Neutrophil (primary cell): ENCODE measurements around the gene ZNF214.

ENCODE experiments used
- H3K27ac ChIP-seq: fragments of 200-600 bp; sonication (generic); 2 replicates; pipeline ENCODE4 v1.5.1; 2016; ENCODE audit warnings: mild to moderate bottlenecking, moderate library complexity
- H3K27me3 ChIP-seq: fragments of 200-600 bp; sonication (generic); 2 replicates; pipeline ENCODE4 v1.6.0; 2016; ENCODE audit warnings: mild to moderate bottlenecking
- H3K36me3 ChIP-seq: fragments of 200-600 bp; sonication (generic); 2 replicates; pipeline ENCODE4 v1.5.1; 2017
- H3K4me1 ChIP-seq, 2 experiments: fragments of 200-600 bp in 1 of 2; sonication (generic) in 1 of 2; 1 replicate in 1 of 2; 2 replicates in 1 of 2; pipeline versions ENCODE4 v1.5.1 to v1.6.1; 2013 to 2016; ENCODE audit warnings: low read depth in 1 of 2, low read length in 1 of 2, mild to moderate bottlenecking in 1 of 2, moderate library complexity in 1 of 2; ENCODE audit not compliant: control insufficient read depth in 1 of 2, insufficient read depth in 1 of 2
- H3K4me3 ChIP-seq, 2 experiments: fragments of 200-600 bp in 1 of 2; sonication (generic) in 1 of 2; 1 replicate in 1 of 2; 2 replicates in 1 of 2; pipeline ENCODE4 v1.5.1; 2013 to 2016; ENCODE audit warnings: low read depth in 1 of 2, low read length in 1 of 2, mild to moderate bottlenecking in 1 of 2, moderate library complexity in 1 of 2
- H3K9me3 ChIP-seq: fragments of 200-600 bp; sonication (generic); 2 replicates; pipeline ENCODE4 v1.5.1; 2016
- TF ChIP-seq, protein P1 (sequence below): fragments of 200-600 bp; sonication (generic); IDR thresholded peaks from 2 replicates; pipeline ENCODE4 v1.5.1; 2016; ENCODE audit warnings: antibody characterized with exemption

ZNF214 gene

DNA sequence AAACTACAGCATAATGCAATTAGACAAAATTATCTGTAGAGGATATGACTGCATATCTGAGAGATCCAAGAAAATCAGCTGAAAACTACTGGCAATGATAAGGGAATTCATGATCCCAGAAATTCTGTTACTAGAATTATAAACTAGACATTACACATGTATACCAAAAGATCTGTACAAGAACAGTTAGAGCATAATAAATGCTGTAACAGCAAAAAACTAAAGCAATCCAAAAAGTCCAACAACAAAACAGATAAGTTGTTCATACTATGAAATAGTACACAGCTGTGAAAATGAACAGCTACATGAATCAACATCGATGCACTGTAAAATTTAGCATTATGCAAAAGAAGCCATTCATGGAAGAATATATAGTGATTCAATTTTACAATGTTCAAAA lies 6.0 kb downstream of the ZNF214 start:
- H3K9me3 ChIP-seq: no peaks in the 10 kb centered on the region
- H3K36me3 ChIP-seq: no peaks in the 10 kb centered on the region
- H3K4me1 ChIP-seq: peaks cover 0 to 6% of the 10 kb centered on the region in 2 experiments
- TF ChIP-seq, protein P1, sequence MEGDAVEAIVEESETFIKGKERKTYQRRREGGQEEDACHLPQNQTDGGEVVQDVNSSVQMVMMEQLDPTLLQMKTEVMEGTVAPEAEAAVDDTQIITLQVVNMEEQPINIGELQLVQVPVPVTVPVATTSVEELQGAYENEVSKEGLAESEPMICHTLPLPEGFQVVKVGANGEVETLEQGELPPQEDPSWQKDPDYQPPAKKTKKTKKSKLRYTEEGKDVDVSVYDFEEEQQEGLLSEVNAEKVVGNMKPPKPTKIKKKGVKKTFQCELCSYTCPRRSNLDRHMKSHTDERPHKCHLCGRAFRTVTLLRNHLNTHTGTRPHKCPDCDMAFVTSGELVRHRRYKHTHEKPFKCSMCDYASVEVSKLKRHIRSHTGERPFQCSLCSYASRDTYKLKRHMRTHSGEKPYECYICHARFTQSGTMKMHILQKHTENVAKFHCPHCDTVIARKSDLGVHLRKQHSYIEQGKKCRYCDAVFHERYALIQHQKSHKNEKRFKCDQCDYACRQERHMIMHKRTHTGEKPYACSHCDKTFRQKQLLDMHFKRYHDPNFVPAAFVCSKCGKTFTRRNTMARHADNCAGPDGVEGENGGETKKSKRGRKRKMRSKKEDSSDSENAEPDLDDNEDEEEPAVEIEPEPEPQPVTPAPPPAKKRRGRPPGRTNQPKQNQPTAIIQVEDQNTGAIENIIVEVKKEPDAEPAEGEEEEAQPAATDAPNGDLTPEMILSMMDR: no peak
- H3K27ac ChIP-seq: no peak overlapping the region
- H3K27me3 ChIP-seq: peaks cover 12% of the 10 kb centered on the region
- no peak overlapping the region for H3K4me3 ChIP-seq

DNA sequence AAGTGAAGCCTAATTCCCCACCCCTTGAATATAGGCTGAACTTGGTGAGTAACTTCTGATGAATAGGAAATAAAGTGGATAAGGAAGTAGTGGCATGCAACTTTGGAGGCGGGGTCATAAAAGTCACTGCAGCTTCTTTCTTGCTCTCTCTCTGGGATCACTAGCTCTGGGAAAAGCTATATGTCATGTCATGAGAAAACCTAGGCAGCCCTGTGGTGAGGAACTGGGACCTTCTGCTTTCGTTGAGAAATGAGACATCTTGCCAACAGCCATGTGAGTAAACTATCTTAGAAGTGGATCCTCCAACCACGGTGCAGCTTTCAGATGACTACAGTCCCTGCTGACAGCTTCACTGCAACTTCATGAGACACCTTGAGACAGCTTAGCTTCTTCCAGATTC lies 15.7 kb downstream of the ZNF214 start:
- no peaks in the 10 kb centered on the region for H3K4me1 ChIP-seq
- TF ChIP-seq, protein P1: no peak
- H3K36me3 ChIP-seq: no peaks in the 10 kb centered on the region
- H3K27me3 ChIP-seq: no peaks in the 10 kb centered on the region
- no peak overlapping the region for H3K27ac ChIP-seq
- H3K9me3 ChIP-seq: no peaks in the 10 kb centered on the region
- no peak overlapping the region for H3K4me3 ChIP-seq

DNA sequence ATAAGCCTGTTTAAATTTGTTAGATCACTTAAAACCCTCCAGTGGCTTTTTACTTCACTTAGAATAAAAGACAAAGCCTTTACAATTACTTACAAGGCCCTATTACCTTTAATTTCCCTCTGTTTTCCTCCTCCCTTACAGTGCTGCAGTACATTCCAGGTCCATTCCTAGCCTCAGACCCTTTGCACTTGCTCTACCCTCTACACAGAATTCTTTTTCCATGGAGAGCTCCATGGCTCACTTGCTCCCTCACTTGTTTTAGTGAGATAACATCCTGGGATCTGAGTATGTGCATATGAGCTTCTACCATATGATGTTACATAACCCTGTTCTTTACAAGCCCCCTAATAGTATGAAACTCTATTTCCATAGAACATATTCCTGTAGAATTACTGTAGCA lies 24.4 kb downstream of the ZNF214 start:
- no peaks in the 10 kb centered on the region for H3K27me3 ChIP-seq
- H3K4me1 ChIP-seq: no peaks in the 10 kb centered on the region
- H3K36me3 ChIP-seq: no peaks in the 10 kb centered on the region
- TF ChIP-seq, protein P1: no peak
- H3K27ac ChIP-seq: no peak overlapping the region
- H3K4me3 ChIP-seq: no peak overlapping the region
- no peaks in the 10 kb centered on the region for H3K9me3 ChIP-seq

DNA sequence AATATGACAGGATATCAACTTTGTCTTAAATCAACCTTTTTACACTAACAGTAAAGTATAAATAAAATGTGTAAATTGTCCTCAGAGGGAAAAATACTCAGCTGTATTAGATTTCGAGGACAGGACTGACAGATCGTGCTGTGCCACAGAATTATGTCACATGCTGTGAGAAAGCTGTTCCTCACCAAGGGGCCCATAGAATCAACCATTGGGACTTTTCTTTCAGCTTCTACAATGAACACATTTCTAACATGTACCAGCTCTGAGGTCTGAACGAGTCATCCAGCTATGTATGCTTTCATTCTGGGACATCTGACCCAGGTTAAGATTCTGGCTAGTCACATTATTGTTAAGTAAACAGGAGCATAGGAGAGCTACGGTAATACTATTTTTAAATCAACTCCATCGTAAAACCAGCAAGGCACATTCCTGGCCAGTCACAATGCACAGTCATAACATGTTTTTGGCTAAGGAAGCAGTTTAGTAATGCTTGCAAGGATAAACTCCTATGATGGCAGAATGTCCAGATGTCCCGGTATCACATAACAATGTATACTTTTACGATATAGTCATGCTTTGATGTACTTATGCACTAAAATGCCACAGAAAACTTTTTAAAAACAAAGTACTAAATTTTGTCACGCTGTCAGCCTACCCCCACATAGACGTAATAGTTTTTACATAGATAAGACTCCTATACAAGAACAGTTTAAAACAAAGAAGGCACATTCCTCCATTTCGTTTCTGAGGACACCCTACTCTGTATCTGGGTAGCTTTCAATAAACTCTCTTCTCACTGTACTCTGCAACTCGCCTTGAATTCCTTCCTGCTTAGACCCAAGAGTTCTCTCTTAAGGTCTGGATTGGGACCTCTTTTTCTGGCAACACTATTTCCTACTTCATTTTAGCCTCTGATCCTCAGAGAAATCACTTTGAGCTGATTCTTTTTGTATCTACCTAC lies 27.4 kb downstream of the ZNF214 start:
- Histone ChIP-seq H3K4me1 (no peaks in the 10 kb centered on the region), H3K4me3 (no peak overlapping the region), H3K36me3 (no peaks in the 10 kb centered on the region), H3K27me3 (no peaks in the 10 kb centered on the region), H3K9me3 (no peaks in the 10 kb centered on the region), H3K27ac (no peak overlapping the region)
- TF ChIP-seq, protein P1: no peak

DNA sequence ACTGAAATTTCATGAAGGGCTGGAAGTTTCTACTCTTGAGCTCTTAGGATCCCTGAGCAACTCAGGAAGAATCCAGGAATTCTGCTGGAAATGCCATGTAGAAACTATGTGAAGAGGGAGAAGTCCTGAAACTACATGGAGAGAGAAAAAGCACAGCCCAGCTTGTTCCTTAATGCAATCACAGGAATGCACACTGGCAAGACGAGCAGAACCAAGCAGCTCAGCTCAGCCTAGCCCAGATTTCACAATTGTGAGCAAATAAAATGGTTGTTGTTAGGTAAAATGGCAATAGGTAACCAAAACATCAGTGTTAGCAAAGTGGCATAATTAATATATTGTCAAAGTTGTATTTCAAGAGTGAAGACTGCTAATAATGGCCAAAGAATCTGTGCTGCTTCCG lies 28.1 kb downstream of the ZNF214 start:
- Histone ChIP-seq H3K36me3 (no peaks in the 10 kb centered on the region), H3K27ac (no peak overlapping the region), H3K27me3 (no peaks in the 10 kb centered on the region), H3K9me3 (no peaks in the 10 kb centered on the region), H3K4me1 (no peaks in the 10 kb centered on the region), H3K4me3 (no peak overlapping the region)
- TF ChIP-seq, protein P1: no peak
